ENCODE data around the gene TFDP1.

Gene TFDP1

DNA sequence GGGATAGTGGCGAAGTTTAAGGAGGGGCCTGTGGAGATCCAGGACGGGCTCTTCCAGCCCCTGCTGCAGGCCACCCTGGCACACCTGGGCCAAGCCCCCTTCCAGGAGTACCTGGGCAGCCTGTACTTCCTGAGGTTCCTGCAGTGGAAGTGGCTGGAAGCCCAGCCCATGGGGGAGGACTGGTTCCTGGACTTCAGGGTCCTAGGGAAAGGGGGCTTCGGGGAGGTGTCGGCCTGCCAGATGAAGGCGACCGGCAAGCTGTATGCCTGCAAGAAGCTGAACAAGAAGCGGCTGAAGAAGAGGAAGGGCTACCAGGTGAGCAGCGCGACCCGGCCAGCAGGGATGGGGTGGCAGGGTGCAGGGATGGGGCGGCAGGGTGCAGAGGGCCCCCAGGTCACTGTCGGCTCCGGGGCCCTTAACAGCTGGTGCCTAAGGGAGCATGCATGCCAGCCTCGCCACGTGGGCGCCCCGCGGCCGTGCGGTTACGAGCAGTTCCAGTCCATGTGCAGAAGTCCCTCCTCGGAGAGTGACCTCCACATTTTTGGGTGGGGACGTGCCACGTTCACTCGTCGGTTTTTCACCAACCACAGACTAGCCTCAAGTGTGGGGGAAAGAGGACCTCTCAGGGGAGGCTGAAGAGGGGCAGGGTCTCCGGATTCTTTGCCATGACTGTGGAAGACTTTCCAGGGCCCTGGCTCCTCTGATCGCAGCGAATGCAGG is 83.4 kb downstream of the TFDP1 start:
- no peaks in the 10 kb centered on the region for H3K27me3 ChIP-seq (replicated peaks; ENCODE audit: control insufficient read depth, insufficient read depth, low read length)
- TF ChIP-seq, protein P1, sequence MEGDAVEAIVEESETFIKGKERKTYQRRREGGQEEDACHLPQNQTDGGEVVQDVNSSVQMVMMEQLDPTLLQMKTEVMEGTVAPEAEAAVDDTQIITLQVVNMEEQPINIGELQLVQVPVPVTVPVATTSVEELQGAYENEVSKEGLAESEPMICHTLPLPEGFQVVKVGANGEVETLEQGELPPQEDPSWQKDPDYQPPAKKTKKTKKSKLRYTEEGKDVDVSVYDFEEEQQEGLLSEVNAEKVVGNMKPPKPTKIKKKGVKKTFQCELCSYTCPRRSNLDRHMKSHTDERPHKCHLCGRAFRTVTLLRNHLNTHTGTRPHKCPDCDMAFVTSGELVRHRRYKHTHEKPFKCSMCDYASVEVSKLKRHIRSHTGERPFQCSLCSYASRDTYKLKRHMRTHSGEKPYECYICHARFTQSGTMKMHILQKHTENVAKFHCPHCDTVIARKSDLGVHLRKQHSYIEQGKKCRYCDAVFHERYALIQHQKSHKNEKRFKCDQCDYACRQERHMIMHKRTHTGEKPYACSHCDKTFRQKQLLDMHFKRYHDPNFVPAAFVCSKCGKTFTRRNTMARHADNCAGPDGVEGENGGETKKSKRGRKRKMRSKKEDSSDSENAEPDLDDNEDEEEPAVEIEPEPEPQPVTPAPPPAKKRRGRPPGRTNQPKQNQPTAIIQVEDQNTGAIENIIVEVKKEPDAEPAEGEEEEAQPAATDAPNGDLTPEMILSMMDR (IDR thresholded peaks at IDR 0.05; ENCODE audit: insufficient read depth, low read length, poor library complexity, severe bottlenecking), result no peak
- no peaks in the 10 kb centered on the region for H3K36me3 ChIP-seq (ENCODE audit: control insufficient read depth, insufficient read depth, low read length)
- DNase-seq (ENCODE audit: extremely low read depth, insufficient read length), result no peak
- no peak overlapping the region for H3K4me3 ChIP-seq (replicated peaks; ENCODE audit: low read depth, low read length)

DNA sequence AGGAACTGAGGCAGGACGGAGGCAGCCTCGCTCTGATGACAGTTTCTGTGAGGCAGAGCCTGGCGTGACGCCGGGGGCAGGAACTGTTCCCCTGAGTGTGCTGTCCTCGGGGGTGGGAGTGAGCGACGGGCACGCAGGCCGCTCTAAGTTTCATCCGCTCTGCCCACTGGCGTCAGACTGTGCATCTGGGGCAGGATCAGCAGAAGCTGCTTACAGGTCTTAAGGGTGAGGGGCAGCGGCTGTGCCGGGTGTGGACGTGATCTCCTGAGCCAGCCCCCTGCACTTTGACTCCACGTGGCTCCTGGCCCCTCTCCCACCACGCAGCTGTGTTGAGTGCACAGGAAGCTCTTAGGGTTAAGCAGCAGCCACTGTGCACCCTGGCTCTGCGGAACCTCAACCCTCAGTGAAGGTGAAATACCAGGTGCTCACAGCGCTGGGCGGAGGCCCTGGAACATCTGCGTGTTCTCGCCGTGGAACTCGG is 84.0 kb downstream of the TFDP1 start:
- Histone ChIP-seq H3K4me3 (replicated peaks; ENCODE audit: low read depth, low read length) (no peak overlapping the region), H3K27me3 (replicated peaks; ENCODE audit: control insufficient read depth, insufficient read depth, low read length) (no peaks in the 10 kb centered on the region), H3K36me3 (ENCODE audit: control insufficient read depth, insufficient read depth, low read length) (no peaks in the 10 kb centered on the region)
- DNase-seq (ENCODE audit: extremely low read depth, insufficient read length), result no peak
- TF ChIP-seq, protein P1 (IDR thresholded peaks at IDR 0.05; ENCODE audit: insufficient read depth, low read length, poor library complexity, severe bottlenecking), result no peak

DNA sequence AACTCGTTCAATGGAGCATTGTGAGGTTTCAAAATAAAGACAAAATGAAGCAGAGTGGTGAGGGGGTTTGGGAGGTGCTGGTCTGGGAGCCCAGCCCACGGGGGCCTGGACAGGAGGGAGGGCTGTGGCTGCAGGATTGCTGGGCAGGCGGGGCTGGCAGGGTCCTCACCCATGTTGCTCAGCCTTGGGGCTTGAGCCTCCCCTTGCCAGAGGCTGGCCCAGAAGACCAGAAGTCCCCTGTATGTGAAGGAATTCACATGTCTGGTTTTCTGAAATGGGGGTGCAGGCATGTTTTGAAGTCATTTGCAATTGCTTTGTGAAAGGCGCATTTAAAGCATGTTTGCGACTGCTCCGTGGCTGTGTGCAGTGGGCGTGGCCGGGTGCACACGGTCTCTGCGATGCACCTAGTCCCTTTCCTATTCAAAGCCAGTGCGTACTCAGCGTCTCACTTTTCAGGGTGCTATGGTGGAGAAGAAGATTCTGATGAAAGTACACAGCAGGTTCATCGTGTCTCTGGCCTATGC is 84.7 kb downstream of the TFDP1 start:
- no peaks in the 10 kb centered on the region for H3K27me3 ChIP-seq (replicated peaks; ENCODE audit: control insufficient read depth, insufficient read depth, low read length)
- DNase-seq (ENCODE audit: extremely low read depth, insufficient read length), result no peak
- no peaks in the 10 kb centered on the region for H3K36me3 ChIP-seq (ENCODE audit: control insufficient read depth, insufficient read depth, low read length)
- TF ChIP-seq, protein P1 (IDR thresholded peaks at IDR 0.05; ENCODE audit: insufficient read depth, low read length, poor library complexity, severe bottlenecking), result no peak
- H3K4me3 ChIP-seq (replicated peaks; ENCODE audit: low read depth, low read length), result no peak overlapping the region

DNA sequence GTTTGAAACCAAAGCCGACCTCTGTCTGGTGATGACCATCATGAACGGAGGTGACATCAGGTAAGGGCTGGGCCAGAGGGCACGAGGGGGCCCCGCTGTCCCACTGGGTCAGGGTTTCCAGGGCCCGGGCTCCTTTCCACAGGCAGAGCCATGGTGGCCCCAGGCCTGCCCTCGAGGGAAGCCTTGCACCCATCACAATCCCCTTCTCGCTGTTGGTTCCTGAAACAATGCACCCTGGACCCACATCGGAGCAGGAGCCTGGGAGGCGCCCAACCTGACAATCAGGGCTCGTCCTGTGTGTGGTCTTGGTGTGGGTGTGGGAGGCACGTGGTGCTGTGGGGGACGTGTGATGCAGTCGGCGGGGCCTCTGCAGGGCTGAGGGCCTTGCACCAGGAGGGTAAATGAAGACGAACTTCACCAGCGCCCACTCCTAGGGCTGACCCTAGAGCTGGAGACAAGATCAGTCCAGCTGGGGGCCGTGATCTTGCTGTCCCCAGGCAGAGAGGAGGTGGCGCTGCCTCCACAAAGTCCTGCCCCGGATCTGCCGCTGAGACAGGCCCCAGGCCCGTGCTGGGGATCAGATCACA is 85.3 kb downstream of the TFDP1 start:
- Histone ChIP-seq H3K27me3 (replicated peaks; ENCODE audit: control insufficient read depth, insufficient read depth, low read length) (no peaks in the 10 kb centered on the region), H3K4me3 (replicated peaks; ENCODE audit: low read depth, low read length) (no peak overlapping the region), H3K36me3 (ENCODE audit: control insufficient read depth, insufficient read depth, low read length) (no peaks in the 10 kb centered on the region)
- TF ChIP-seq, protein P1 (IDR thresholded peaks at IDR 0.05; ENCODE audit: insufficient read depth, low read length, poor library complexity, severe bottlenecking), result no peak
- DNase-seq (ENCODE audit: extremely low read depth, insufficient read length), result no peak

DNA sequence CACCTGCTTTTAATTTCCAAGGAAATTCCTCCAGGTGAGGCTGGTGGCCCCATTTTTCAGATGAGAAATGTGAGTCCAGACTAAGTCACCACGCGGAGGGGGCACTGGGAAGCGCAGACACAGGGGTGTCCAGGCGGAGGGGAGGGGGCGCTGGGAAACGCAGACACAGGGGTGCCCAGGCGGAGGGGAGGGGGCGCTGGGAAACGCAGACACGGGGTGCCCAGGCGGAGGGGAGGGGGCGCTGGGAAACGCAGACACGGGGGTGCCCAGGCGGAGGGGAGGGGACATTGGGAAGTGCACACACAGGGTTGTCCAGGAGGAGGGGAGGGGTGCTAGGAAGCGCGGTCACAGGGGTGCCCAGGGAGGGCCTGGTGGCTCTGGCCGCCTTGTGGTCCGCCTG is 86.0 kb downstream of the TFDP1 start:
- TF ChIP-seq, protein P1 (IDR thresholded peaks at IDR 0.05; ENCODE audit: insufficient read depth, low read length, poor library complexity, severe bottlenecking), result no peak
- H3K27me3 ChIP-seq (replicated peaks; ENCODE audit: control insufficient read depth, insufficient read depth, low read length), result no peaks in the 10 kb centered on the region
- no peak for DNase-seq (ENCODE audit: extremely low read depth, insufficient read length)

More for the DNA sequence above, 86.0 kb downstream of the TFDP1 start:
- H3K36me3 ChIP-seq (ENCODE audit: control insufficient read depth, insufficient read depth, low read length), result no peaks in the 10 kb centered on the region
- H3K4me3 ChIP-seq (replicated peaks; ENCODE audit: low read depth, low read length), result no peak overlapping the region

All from GM06990 (cell line).